GM06990 (cell line): ENCODE results near the gene MRPL58.

ENCODE experiments used
- DNase-seq: peaks from one replicate; pipeline ENCODE4 v3.0.0-alpha.2; 2011; ENCODE audit not compliant: insufficient read length; ENCODE audit errors: extremely low read depth
- H3K27me3 ChIP-seq: replicated peaks from 2 replicates; pipeline ENCODE4 v1.6.0; 2011; ENCODE audit warnings: low read length; ENCODE audit not compliant: control insufficient read depth, insufficient read depth
- H3K36me3 ChIP-seq: 2 replicates; pipeline ENCODE4 v1.5.1; 2011; ENCODE audit warnings: low read length; ENCODE audit not compliant: control insufficient read depth, insufficient read depth
- H3K4me3 ChIP-seq: replicated peaks from 2 replicates; pipeline ENCODE4 v1.5.1; 2011; ENCODE audit warnings: low read depth, mild to moderate bottlenecking, control low read depth, low read length
- CTCF ChIP-seq: IDR thresholded peaks from 2 replicates; pipeline ENCODE4 v1.5.1; 2011; ENCODE audit warnings: low read length, control low read depth, mild to moderate bottlenecking, inconsistent platforms; ENCODE audit not compliant: insufficient read depth, poor library complexity, severe bottlenecking

Gene MRPL58

GRCh38 chr17:75046407-75047289 is 34.2 kb downstream of the MRPL58 start, which contains the start of the genes ATP5PD and KCTD2:
Gene ATP5PD (minus strand): TSS chr17:75046969. CDS start chr17:75042650, 4,319 bp downstream.
Gene KCTD2 (plus strand): TSS chr17:75047225. CDS start chr17:75047251, 26 bp downstream.
- no peak for TF ChIP-seq CTCF
- peak; percentile 97 for DNase-seq
- no peaks in the 10 kb centered on the region for H3K27me3 ChIP-seq
- peaks cover 2% of the 10 kb centered on the region for H3K36me3 ChIP-seq
- peak within 1 kb of the TSS; percentile 100 for H3K4me3 ChIP-seq

- Histone ChIP-seq H3K27me3 (no peaks in the 10 kb centered on the region), H3K4me3 (peak overlapping the region; percentile 100), H3K36me3 (peaks cover 1% of the 10 kb centered on the region)
- DNase-seq = peak; percentile 46
- no peak for TF ChIP-seq CTCF
These were observed 35.1 kb downstream of the MRPL58 start for GRCh38 chr17:75047398-75048098.

GRCh38 chr17:75048249-75048878 is 35.9 kb downstream of the MRPL58 start:
- no peak for DNase-seq
- Histone ChIP-seq H3K4me3 (peak overlapping the region; percentile 100), H3K36me3 (peaks cover 3% of the 10 kb centered on the region), H3K27me3 (no peaks in the 10 kb centered on the region)
- no peak for TF ChIP-seq CTCF

GRCh38 chr17:75049057-75049456 is 36.6 kb downstream of the MRPL58 start:
- Histone ChIP-seq H3K27me3 (no peaks in the 10 kb centered on the region), H3K4me3 (no peak overlapping the region), H3K36me3 (peaks cover 5% of the 10 kb centered on the region)
- TF ChIP-seq CTCF = no peak
- no peak for DNase-seq

GRCh38 chr17:75049706-75050105 is 37.2 kb downstream of the MRPL58 start:
- TF ChIP-seq CTCF = no peak
- Histone ChIP-seq H3K4me3 (no peak overlapping the region), H3K27me3 (no peaks in the 10 kb centered on the region), H3K36me3 (peaks cover 5% of the 10 kb centered on the region)
- no peak for DNase-seq
